T-helper 17 cell (primary cell): ENCODE results near the gene BBS5. TPM values are rescaled to one million over a fixed set of nuclear protein-coding genes. Genes with fewer than 3 reads are reported as not detected.
"Not testable (repeated sequence)": the region's sequence is repeated elsewhere in the genome, so short reads cannot be mapped to it uniquely, and the experiment has no call there.

Source experiments
- ATAC-seq: fragments of 150-1000 bp; cut with Tn5 transposase; 2 replicates; pipeline ENCODE4 v1.10.0; 2021; ENCODE audit warnings: mild to moderate bottlenecking, moderate library complexity
- DNase-seq, 3 donors: peaks; one replicate each; pipeline versions ENCODE4 v3.0.0 to v3.0.0-alpha.2; 2020 to 2021
- H3K9me3 ChIP-seq: one replicate; pipeline ENCODE4 v1.7.0; 2013; ENCODE audit warnings: low read length, mild to moderate bottlenecking; ENCODE audit not compliant: control insufficient read depth, poor library complexity, severe bottlenecking
- H3K27ac Mint-ChIP-seq: one replicate; pipeline ENCODE4 v1.8.0; 2022; ENCODE audit warnings: mild to moderate bottlenecking, moderate library complexity, mixed read lengths
- H3K27me3 Mint-ChIP-seq: one replicate; pipeline ENCODE4 v1.8.0; 2022; ENCODE audit warnings: mixed read lengths
- H3K36me3 Mint-ChIP-seq: one replicate; pipeline ENCODE4 v1.8.0; 2022; ENCODE audit warnings: low read depth, mixed read lengths
- H3K4me1 Mint-ChIP-seq: one replicate; pipeline ENCODE4 v1.8.0; 2022; ENCODE audit warnings: mild to moderate bottlenecking, mixed read lengths
- H3K4me3 Mint-ChIP-seq: one replicate; pipeline ENCODE4 v1.8.0; 2022; ENCODE audit warnings: mild to moderate bottlenecking, moderate library complexity, mixed read lengths
- total RNA-seq, 4 donors: library from RNA in 2 of 4; stranded (reverse) in 2 of 4; gene quantifications; one replicate each; pipeline ENCODE4 v1.2.3 and lab custom pipeline; 2022 to 2026

BBS5 gene
- 1 to 10 TPM; 2.0 to 2.9 TPM for total RNA-seq
- total RNA-seq (lab: John Stamatoyannopoulos, UW): 0.81 to 1.5 reads per million in 2 donors

- H3K9me3 ChIP-seq: no peaks in the 10 kb centered on the region
- H3K4me1 Mint-ChIP-seq: peaks cover 11% of the 10 kb centered on the region
- DNase-seq (peak; percentile 21 to 58 (median 36)), ATAC-seq (peak; percentile 95)
- H3K27me3 Mint-ChIP-seq: no peaks in the 10 kb centered on the region
- peak within 1 kb of the TSS; percentile 91 for H3K4me3 Mint-ChIP-seq
- no peaks in the 10 kb centered on the region for H3K36me3 Mint-ChIP-seq
- peak within 1 kb of the TSS; percentile 74 for H3K27ac Mint-ChIP-seq
Measured at GRCh38 chr2:169479257-169480078, at the start of gene BBS5. TSS of gene BBS5 (plus strand) at chr2:169479494. CDS start at chr2:169479554, 60 bp downstream.

- not testable (repeated sequence) for ATAC-seq, DNase-seq, H3K27ac Mint-ChIP-seq, H3K9me3 ChIP-seq, H3K36me3 Mint-ChIP-seq, H3K4me3 Mint-ChIP-seq, H3K4me1 Mint-ChIP-seq
- H3K27me3 Mint-ChIP-seq: peaks cover 29% of the 10 kb centered on the region
Measured at GRCh38 chr2:169431772-169432171, 47.5 kb upstream of the BBS5 start.

- not testable (repeated sequence) for H3K4me3 Mint-ChIP-seq, H3K27ac Mint-ChIP-seq, H3K4me1 Mint-ChIP-seq, DNase-seq, H3K36me3 Mint-ChIP-seq, H3K9me3 ChIP-seq, ATAC-seq
- H3K27me3 Mint-ChIP-seq: peaks cover 42% of the 10 kb centered on the region
Measured at GRCh38 chr2:169434236-169434635, 45.1 kb upstream of the BBS5 start.

- ATAC-seq: no peak
- Mint-ChIP-seq H3K27ac (no peak overlapping the region), H3K4me3 (no peak overlapping the region), H3K4me1 (no peaks in the 10 kb centered on the region), H3K27me3 (peaks cover 57% of the 10 kb centered on the region), H3K36me3 (peaks cover 2% of the 10 kb centered on the region)
- no peak for DNase-seq
- H3K9me3 ChIP-seq: no peaks in the 10 kb centered on the region
Measured at GRCh38 chr2:169438466-169439072, 40.7 kb upstream of the BBS5 start.

- no peak for ATAC-seq
- no peaks in the 10 kb centered on the region for H3K9me3 ChIP-seq
- no peak for DNase-seq
- H3K36me3 Mint-ChIP-seq: peaks cover 2% of the 10 kb centered on the region
- H3K27ac Mint-ChIP-seq: no peak overlapping the region
- H3K4me1 Mint-ChIP-seq: no peaks in the 10 kb centered on the region
- H3K27me3 Mint-ChIP-seq: peaks cover 54% of the 10 kb centered on the region
- no peak overlapping the region for H3K4me3 Mint-ChIP-seq
Measured at GRCh38 chr2:169439900-169440299, 39.4 kb upstream of the BBS5 start.

GRCh38 chr2:169446452-169446851 is 32.8 kb upstream of the BBS5 start:
- peaks cover under 1% of the 10 kb centered on the region for H3K36me3 Mint-ChIP-seq
- H3K27me3 Mint-ChIP-seq: peaks cover 32% of the 10 kb centered on the region
- DNase-seq (no peak), ATAC-seq (no peak)
- no peak overlapping the region for H3K27ac Mint-ChIP-seq
- H3K9me3 ChIP-seq: no peaks in the 10 kb centered on the region
- no peaks in the 10 kb centered on the region for H3K4me1 Mint-ChIP-seq
- no peak overlapping the region for H3K4me3 Mint-ChIP-seq

GRCh38 chr2:169448316-169448715 is 31.0 kb upstream of the BBS5 start:
- Mint-ChIP-seq H3K4me3 (no peak overlapping the region), H3K27ac (no peak overlapping the region), H3K36me3 (no peaks in the 10 kb centered on the region), H3K4me1 (no peaks in the 10 kb centered on the region), H3K27me3 (peaks cover 26% of the 10 kb centered on the region)
- H3K9me3 ChIP-seq: no peaks in the 10 kb centered on the region
- no peak for ATAC-seq
- DNase-seq: no peak

GRCh38 chr2:169448865-169449264 is 30.4 kb upstream of the BBS5 start:
- ATAC-seq (no peak), DNase-seq (no peak)
- H3K4me3 Mint-ChIP-seq: no peak overlapping the region
- H3K36me3 Mint-ChIP-seq: no peaks in the 10 kb centered on the region
- no peak overlapping the region for H3K27ac Mint-ChIP-seq
- H3K27me3 Mint-ChIP-seq: peaks cover 21% of the 10 kb centered on the region
- H3K9me3 ChIP-seq: no peaks in the 10 kb centered on the region
- no peaks in the 10 kb centered on the region for H3K4me1 Mint-ChIP-seq

- no peak for DNase-seq
- Mint-ChIP-seq H3K27ac (no peak overlapping the region), H3K36me3 (no peaks in the 10 kb centered on the region), H3K4me3 (no peak overlapping the region), H3K4me1 (no peaks in the 10 kb centered on the region), H3K27me3 (peaks cover 17% of the 10 kb centered on the region)
- ATAC-seq: no peak
- no peaks in the 10 kb centered on the region for H3K9me3 ChIP-seq
Measured at GRCh38 chr2:169452080-169452479, 27.2 kb upstream of the BBS5 start.

GRCh38 chr2:169453044-169453443 is 26.2 kb upstream of the BBS5 start:
- not testable (repeated sequence) for H3K27ac Mint-ChIP-seq, H3K36me3 Mint-ChIP-seq, DNase-seq, ATAC-seq, H3K4me1 Mint-ChIP-seq, H3K4me3 Mint-ChIP-seq, H3K9me3 ChIP-seq
- peaks cover 14% of the 10 kb centered on the region for H3K27me3 Mint-ChIP-seq

GRCh38 chr2:169461143-169461542 is 18.2 kb upstream of the BBS5 start:
- no peak overlapping the region for H3K27ac Mint-ChIP-seq
- DNase-seq: no peak
- H3K4me1 Mint-ChIP-seq: peaks cover 6% of the 10 kb centered on the region
- no peaks in the 10 kb centered on the region for H3K27me3 Mint-ChIP-seq
- H3K4me3 Mint-ChIP-seq: no peak overlapping the region
- H3K36me3 Mint-ChIP-seq: no peaks in the 10 kb centered on the region
- H3K9me3 ChIP-seq: no peaks in the 10 kb centered on the region
- ATAC-seq: no peak

- DNase-seq: no peak
- Mint-ChIP-seq H3K27ac (no peak overlapping the region), H3K36me3 (no peaks in the 10 kb centered on the region), H3K4me1 (peaks cover 6% of the 10 kb centered on the region), H3K27me3 (no peaks in the 10 kb centered on the region), H3K4me3 (no peak overlapping the region)
- ATAC-seq: no peak
- no peaks in the 10 kb centered on the region for H3K9me3 ChIP-seq
Measured at GRCh38 chr2:169462896-169463695, 16.2 kb upstream of the BBS5 start.

GRCh38 chr2:169464466-169464865 is 14.8 kb upstream of the BBS5 start:
- Mint-ChIP-seq H3K27ac (no peak overlapping the region), H3K4me1 (peaks cover 6% of the 10 kb centered on the region), H3K4me3 (no peak overlapping the region), H3K27me3 (no peaks in the 10 kb centered on the region), H3K36me3 (no peaks in the 10 kb centered on the region)
- no peaks in the 10 kb centered on the region for H3K9me3 ChIP-seq
- ATAC-seq (no peak), DNase-seq (no peak)
